ENCODE results near the gene THSD4.

THSD4 gene

DNA sequence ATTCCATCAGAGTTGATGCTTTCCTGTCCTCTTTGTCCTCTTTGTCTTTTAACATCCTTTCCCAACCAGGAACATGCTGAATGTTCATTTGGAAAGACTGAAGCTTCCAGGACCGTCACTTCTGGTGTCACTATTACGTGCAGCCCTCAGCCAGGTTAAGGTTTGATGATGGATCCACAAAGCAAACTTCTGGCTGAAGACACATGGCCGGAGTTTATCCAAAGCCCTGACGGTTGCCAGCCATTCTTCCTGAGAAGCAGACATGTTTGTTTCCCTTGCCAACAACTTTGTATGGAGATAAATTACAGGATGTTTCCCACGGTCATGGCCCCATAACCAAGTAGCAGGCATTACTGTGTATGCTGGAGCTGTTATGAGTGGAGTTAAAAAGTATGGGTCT, 236.9 kb downstream of the THSD4 start:
- no peaks in the 10 kb centered on the region for H4K20me1 ChIP-seq (ENCODE audit: insufficient read depth, low read length, poor library complexity, severe bottlenecking)
- H3K36me3 ChIP-seq (ENCODE audit: insufficient read depth, low read length) = no peaks in the 10 kb centered on the region
- no peak for TF ChIP-seq EZH2phosphoT487 (IDR thresholded peaks at IDR 0.05; ENCODE audit: borderline replicate concordance)
- TF ChIP-seq CTCF (conservative IDR thresholded peaks at IDR 0.05; ENCODE audit: low read length) = no peak
- no peaks in the 10 kb centered on the region for H3K9me2 ChIP-seq (replicated peaks; ENCODE audit: low read depth, low read length)
- H3F3A ChIP-seq (ENCODE audit: low read depth) = no peaks in the 10 kb centered on the region
- H3K79me2 ChIP-seq (ENCODE audit: insufficient read depth, low read length) = no peaks in the 10 kb centered on the region
- H3K4me2 ChIP-seq (ENCODE audit: low read depth, low read length, poor library complexity, severe bottlenecking) = no peak overlapping the region
- no peak overlapping the region for H2AFZ ChIP-seq (ENCODE audit: low read length)
- H3K27me3 ChIP-seq (ENCODE audit: insufficient read depth, low read length, poor library complexity, severe bottlenecking) = no peaks in the 10 kb centered on the region
- no peak overlapping the region for H3K9ac ChIP-seq (ENCODE audit: low read depth, low read length, poor library complexity, severe bottlenecking)
- no peaks in the 10 kb centered on the region for H3K4me1 ChIP-seq (ENCODE audit: insufficient read depth, low read length, poor library complexity, severe bottlenecking)
- H3K4me3 ChIP-seq (ENCODE audit: low read length, poor library complexity, severe bottlenecking) = no peak overlapping the region
- no peaks in the 10 kb centered on the region for H3K9me3 ChIP-seq (ENCODE audit: insufficient read depth, low read depth, low read length)

DNA sequence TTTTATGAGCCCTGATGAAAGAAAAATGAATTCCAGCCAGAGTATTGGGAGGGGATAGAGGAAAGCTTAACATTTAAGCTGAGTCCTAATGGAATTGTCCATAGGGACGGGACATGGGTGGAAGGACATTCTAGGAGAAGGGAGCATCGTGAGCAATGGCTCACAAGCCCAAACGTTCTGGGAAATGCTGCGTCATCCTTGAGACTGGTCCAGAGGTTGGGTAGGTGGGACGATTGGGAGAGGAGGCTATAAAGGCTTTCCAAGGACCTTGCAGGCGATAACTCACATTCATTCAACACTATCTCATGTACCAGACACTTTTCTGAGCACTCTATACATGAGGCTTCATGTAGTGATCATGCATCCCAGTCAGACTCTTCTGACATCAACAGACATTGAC, 237.5 kb downstream of the THSD4 start:
- Histone ChIP-seq H3K79me2 (ENCODE audit: insufficient read depth, low read length) (no peaks in the 10 kb centered on the region), H3K9ac (ENCODE audit: low read depth, low read length, poor library complexity, severe bottlenecking) (no peak overlapping the region)
- no peak for TF ChIP-seq EZH2phosphoT487 (IDR thresholded peaks at IDR 0.05; ENCODE audit: borderline replicate concordance)
- no peak for TF ChIP-seq CTCF (conservative IDR thresholded peaks at IDR 0.05; ENCODE audit: low read length)

DNA sequence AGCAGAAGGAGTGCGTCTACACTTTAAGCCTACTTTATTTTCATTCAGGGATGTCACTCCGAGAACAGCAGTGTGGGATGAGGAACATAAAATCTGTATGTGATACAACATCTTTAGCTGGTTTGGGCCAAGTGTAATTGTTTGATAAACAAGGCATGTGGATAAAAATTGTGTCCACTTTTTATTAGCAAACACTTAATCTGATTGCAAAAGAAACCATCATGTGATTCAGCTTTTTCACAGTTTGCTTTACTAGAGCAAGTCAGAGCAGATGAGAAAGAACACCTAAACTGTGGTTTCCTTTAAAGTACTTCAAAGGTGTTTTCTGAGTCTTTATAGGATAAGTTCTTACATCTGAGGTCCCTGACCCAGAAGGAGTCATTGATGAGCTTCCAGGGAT, 237.9 kb downstream of the THSD4 start:
- no peaks in the 10 kb centered on the region for H3K79me2 ChIP-seq (ENCODE audit: insufficient read depth, low read length)
- no peaks in the 10 kb centered on the region for H4K20me1 ChIP-seq (ENCODE audit: insufficient read depth, low read length, poor library complexity, severe bottlenecking)
- H3K4me3 ChIP-seq (ENCODE audit: low read length, poor library complexity, severe bottlenecking) = no peak overlapping the region
- no peaks in the 10 kb centered on the region for H3K27me3 ChIP-seq (ENCODE audit: insufficient read depth, low read length, poor library complexity, severe bottlenecking)
- H3K9ac ChIP-seq (ENCODE audit: low read depth, low read length, poor library complexity, severe bottlenecking) = no peak overlapping the region
- H3K9me3 ChIP-seq (ENCODE audit: insufficient read depth, low read depth, low read length) = no peaks in the 10 kb centered on the region
- H3K4me2 ChIP-seq (ENCODE audit: low read depth, low read length, poor library complexity, severe bottlenecking) = no peak overlapping the region
- H2AFZ ChIP-seq (ENCODE audit: low read length) = no peak overlapping the region
- H3K9me2 ChIP-seq (replicated peaks; ENCODE audit: low read depth, low read length) = no peaks in the 10 kb centered on the region
- no peaks in the 10 kb centered on the region for H3F3A ChIP-seq (ENCODE audit: low read depth)
- TF ChIP-seq CTCF (conservative IDR thresholded peaks at IDR 0.05; ENCODE audit: low read length) = no peak
- no peak for TF ChIP-seq EZH2phosphoT487 (IDR thresholded peaks at IDR 0.05; ENCODE audit: borderline replicate concordance)
- no peaks in the 10 kb centered on the region for H3K36me3 ChIP-seq (ENCODE audit: insufficient read depth, low read length)
- H3K4me1 ChIP-seq (ENCODE audit: insufficient read depth, low read length, poor library complexity, severe bottlenecking) = no peaks in the 10 kb centered on the region

More for the DNA sequence above, 237.5 kb downstream of the THSD4 start:
- Histone ChIP-seq H3K36me3 (ENCODE audit: insufficient read depth, low read length) (no peaks in the 10 kb centered on the region), H3K9me2 (replicated peaks; ENCODE audit: low read depth, low read length) (no peaks in the 10 kb centered on the region), H3K4me1 (ENCODE audit: insufficient read depth, low read length, poor library complexity, severe bottlenecking) (no peaks in the 10 kb centered on the region), H3K4me3 (ENCODE audit: low read length, poor library complexity, severe bottlenecking) (no peak overlapping the region), H3K9me3 (ENCODE audit: insufficient read depth, low read depth, low read length) (no peaks in the 10 kb centered on the region), H3K27me3 (ENCODE audit: insufficient read depth, low read length, poor library complexity, severe bottlenecking) (no peaks in the 10 kb centered on the region), H2AFZ (ENCODE audit: low read length) (no peak overlapping the region), H3K4me2 (ENCODE audit: low read depth, low read length, poor library complexity, severe bottlenecking) (no peak overlapping the region), H3F3A (ENCODE audit: low read depth) (no peaks in the 10 kb centered on the region), H4K20me1 (ENCODE audit: insufficient read depth, low read length, poor library complexity, severe bottlenecking) (no peaks in the 10 kb centered on the region)

Measured in Loucy (cell line).